Measurements from ENCODE around the gene CBARP. TPM values are rescaled to one million over a fixed set of nuclear protein-coding genes. Genes with fewer than 3 reads are reported as not detected.

CBARP gene
- total and polyA plus RNA-seq, 2 of the 13 experiments (the other 11 are each of a cell fraction or from before 2014, with no cell fraction given) = 1.2 to 1.4 TPM

GRCh38 chr19:1260749-1261537 is 23.1 kb upstream of the CBARP start (continued):
- no peak for TF ChIP-seq ZHX2 (IDR thresholded peaks at IDR 0.05; ENCODE audit: low read depth)
- no peak for TF ChIP-seq ZHX2 (CRISPR knock-in tag; IDR thresholded peaks at IDR 0.05; ENCODE audit: borderline replicate concordance)
- no peak for TF ChIP-seq CHD2 (IDR thresholded peaks at IDR 0.05; ENCODE audit: low read depth, low read length)
- TF ChIP-seq SMAD9 (CRISPR knock-in tag; IDR thresholded peaks at IDR 0.05) = no peak
- no peak for TF ChIP-seq ZBTB46 (CRISPR knock-in tag; IDR thresholded peaks at IDR 0.05; ENCODE audit: borderline replicate concordance)
- TF ChIP-seq PCBP2 (optimal IDR thresholded peaks at IDR 0.05; ENCODE audit: low read depth, low read length, poor library complexity, severe bottlenecking) = no peak
- no peak for TF ChIP-seq EZH2 (conservative IDR thresholded peaks at IDR 0.05; ENCODE audit: low read depth, low read length)
- no peak for TF ChIP-seq TP53 (CRISPR knock-in tag; conservative IDR thresholded peaks at IDR 0.05)
- TF ChIP-seq ZKSCAN5 (CRISPR knock-in tag; IDR thresholded peaks at IDR 0.05) = no peak
- peak; percentile 28; the same call in 1 of the 2 replicates for TF ChIP-seq KDM5B (CRISPR knock-in tag; IDR thresholded peaks at IDR 0.05; ENCODE audit: borderline replicate concordance)
- TF ChIP-seq ZNF687 (CRISPR knock-in tag; IDR thresholded peaks at IDR 0.05) = no peak; the same call in none of the 2 replicates
- TF ChIP-seq FOXP4 (CRISPR knock-in tag; IDR thresholded peaks at IDR 0.05) = no peak
- TF ChIP-seq TBX2 (CRISPR knock-in tag; IDR thresholded peaks at IDR 0.05; ENCODE audit: borderline replicate concordance) = peak; percentile 64; the same call in 1 of the 2 replicates
- no peak for TF ChIP-seq REXO4 (CRISPR knock-in tag; IDR thresholded peaks at IDR 0.05; ENCODE audit: borderline replicate concordance)
